Rectal smooth muscle tissue (tissue), 1 donor: ENCODE results near the gene IDH1.
A peak's percentile ranks its signal among the peaks of the same experiment; 100 is the strongest.

ENCODE experiments used
- H3K27ac ChIP-seq: one replicate; pipeline ENCODE4 v1.7.0; 2013; ENCODE audit warnings: low read depth, low read length, inconsistent platforms
- H3K27me3 ChIP-seq: one replicate; pipeline ENCODE4 v1.7.0; 2013; ENCODE audit warnings: low read length; ENCODE audit not compliant: control insufficient read depth, insufficient read depth
- H3K36me3 ChIP-seq: one replicate; pipeline ENCODE4 v1.7.0; 2013; ENCODE audit warnings: low read length; ENCODE audit not compliant: control insufficient read depth, insufficient read depth
- H3K4me1 ChIP-seq: one replicate; pipeline ENCODE4 v1.7.0; 2013; ENCODE audit warnings: low read length; ENCODE audit not compliant: control insufficient read depth, insufficient read depth
- H3K4me3 ChIP-seq: one replicate; pipeline ENCODE4 v1.7.0; 2013; ENCODE audit warnings: low read length
- H3K9ac ChIP-seq: one replicate; pipeline ENCODE4 v1.7.0; 2013; ENCODE audit warnings: low read length

Gene IDH1

DNA sequence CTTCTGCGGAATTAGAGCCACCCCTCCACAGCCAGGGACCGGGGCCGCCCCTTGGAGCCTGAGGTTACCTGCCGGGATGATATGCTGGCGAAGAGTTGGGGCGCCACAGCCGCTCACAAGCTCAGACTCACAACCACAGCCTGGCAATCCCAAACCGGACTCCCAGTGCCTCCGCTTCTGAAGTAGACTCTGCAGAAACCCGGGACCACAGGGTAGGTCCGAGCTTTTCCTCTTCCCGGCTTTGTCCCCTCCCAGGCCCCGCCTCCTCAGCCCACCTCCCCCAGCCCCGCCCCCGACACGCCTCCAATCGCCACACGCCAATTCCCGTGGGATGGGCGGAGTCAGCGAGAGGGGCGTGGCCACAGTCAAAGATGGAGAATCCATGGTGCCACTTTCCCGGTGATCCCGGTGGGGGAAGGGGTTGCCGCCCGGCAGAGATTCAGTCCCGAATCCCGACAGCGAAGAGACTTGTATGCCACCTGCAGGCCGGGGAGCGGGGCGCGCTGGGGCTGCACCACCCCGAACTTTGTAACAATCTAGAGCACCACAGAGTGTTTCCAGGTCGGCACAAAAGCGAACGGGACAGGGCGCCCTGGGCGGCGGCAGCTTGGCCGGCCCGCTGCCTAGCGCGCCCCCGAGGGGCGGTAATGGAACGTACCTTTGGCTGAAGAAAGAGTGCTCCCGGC, at the start of gene IDH1:
TSS of gene IDH1 (minus strand) at position 201 of the 686 bp plus-strand sequence. CDS start 3,520 bp downstream, outside the sequence.
- Histone ChIP-seq H3K9ac (no peak within 1 kb of the TSS), H3K36me3 (peaks cover 2% of the 10 kb centered on the region), H3K27ac (peak within 1 kb of the TSS; percentile 70), H3K27me3 (no peaks in the 10 kb centered on the region), H3K4me3 (peak within 1 kb of the TSS; percentile 73), H3K4me1 (no peaks in the 10 kb centered on the region)

DNA sequence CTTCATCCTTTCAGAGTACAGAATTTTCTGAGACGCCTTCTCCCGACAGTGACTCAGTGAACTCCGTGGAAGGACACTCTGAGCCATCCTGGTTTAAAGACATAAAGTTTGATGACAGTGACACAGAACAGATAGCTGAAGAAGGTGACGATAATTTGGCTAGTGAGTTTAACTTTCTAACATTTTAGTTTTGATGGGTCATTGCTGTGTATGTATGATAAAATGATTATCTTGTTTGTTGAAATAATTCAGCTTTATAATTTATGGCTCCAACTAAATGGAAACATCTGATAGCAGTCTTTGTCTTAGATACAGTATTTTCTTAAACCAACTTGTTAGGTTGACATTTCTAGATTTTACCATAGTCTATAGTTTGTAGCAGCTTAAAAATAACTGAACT, 49.3 kb upstream of the IDH1 start:
- no peak overlapping the region for H3K9ac ChIP-seq
- H3K4me1 ChIP-seq: no peaks in the 10 kb centered on the region
- H3K36me3 ChIP-seq: peaks cover 17% of the 10 kb centered on the region
- H3K27me3 ChIP-seq: no peaks in the 10 kb centered on the region
- H3K27ac ChIP-seq: no peak overlapping the region
- no peak overlapping the region for H3K4me3 ChIP-seq

- Histone ChIP-seq H3K9ac (no peak overlapping the region), H3K27me3 (no peaks in the 10 kb centered on the region), H3K4me1 (no peaks in the 10 kb centered on the region), H3K27ac (no peak overlapping the region), H3K4me3 (no peak overlapping the region), H3K36me3 (peaks cover 20% of the 10 kb centered on the region)
Measured at GRCh38 chr2:208300847-208301618, 46.2 kb upstream of the IDH1 start.

DNA sequence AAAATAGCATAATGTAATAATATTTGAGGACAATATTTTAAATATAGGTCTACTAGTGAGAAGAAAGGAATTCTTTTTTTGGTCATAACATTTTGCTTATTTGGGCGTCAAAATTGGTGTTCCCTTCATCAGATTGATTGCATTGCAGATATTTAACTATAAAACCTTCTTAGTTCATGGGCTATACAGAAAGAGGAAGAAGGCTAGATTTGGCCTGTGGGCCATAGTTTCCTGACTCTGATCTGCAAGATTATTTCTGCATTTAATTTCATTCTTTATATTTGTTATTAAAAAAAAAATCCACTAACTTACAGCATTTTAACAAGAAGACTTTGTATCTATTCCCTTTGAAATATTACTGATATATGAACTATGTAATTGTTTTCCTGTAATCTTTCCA, 43.1 kb upstream of the IDH1 start:
- Histone ChIP-seq H3K27me3 (no peaks in the 10 kb centered on the region), H3K27ac (no peak overlapping the region), H3K4me3 (no peak overlapping the region), H3K4me1 (no peaks in the 10 kb centered on the region), H3K36me3 (peaks cover 11% of the 10 kb centered on the region), H3K9ac (no peak overlapping the region)

GRCh38 chr2:208296610-208297009, 41.7 kb upstream of the IDH1 start:
- no peak overlapping the region for H3K4me3 ChIP-seq
- H3K9ac ChIP-seq: no peak overlapping the region
- no peaks in the 10 kb centered on the region for H3K4me1 ChIP-seq
- no peak overlapping the region for H3K27ac ChIP-seq
- H3K36me3 ChIP-seq: peaks cover 7% of the 10 kb centered on the region
- no peaks in the 10 kb centered on the region for H3K27me3 ChIP-seq

GRCh38 chr2:208295834-208296233, 41.0 kb upstream of the IDH1 start:
- Histone ChIP-seq H3K27me3 (no peaks in the 10 kb centered on the region), H3K4me1 (no peaks in the 10 kb centered on the region), H3K36me3 (peaks cover 4% of the 10 kb centered on the region), H3K4me3 (no peak overlapping the region), H3K9ac (no peak overlapping the region), H3K27ac (no peak overlapping the region)

- no peak overlapping the region for H3K9ac ChIP-seq
- peaks cover 15% of the 10 kb centered on the region for H3K36me3 ChIP-seq
- H3K4me1 ChIP-seq: no peaks in the 10 kb centered on the region
- H3K27ac ChIP-seq: no peak overlapping the region
- H3K4me3 ChIP-seq: no peak overlapping the region
- no peaks in the 10 kb centered on the region for H3K27me3 ChIP-seq
Measured at GRCh38 chr2:208294482-208295024, 39.7 kb upstream of the IDH1 start.

DNA sequence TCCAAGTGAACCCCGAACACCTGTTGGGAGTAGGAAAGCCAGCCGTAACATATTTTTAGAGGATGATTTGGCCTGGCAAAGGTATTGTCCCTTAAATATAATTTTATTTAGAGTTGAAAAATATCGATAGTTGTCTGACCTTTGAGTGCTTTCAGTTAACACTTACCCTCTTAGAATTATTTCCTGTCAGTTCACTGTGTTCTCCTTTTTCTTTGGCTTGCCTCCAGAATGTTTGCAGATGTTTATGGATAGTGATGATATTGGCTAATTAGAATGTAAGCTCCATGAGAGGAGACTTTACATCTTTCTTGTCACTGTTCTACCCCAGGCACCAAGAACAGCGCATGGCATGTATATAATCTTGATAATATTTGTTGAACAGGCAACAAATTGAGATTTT, 31.0 kb upstream of the IDH1 start:
- Histone ChIP-seq H3K27me3 (no peaks in the 10 kb centered on the region), H3K36me3 (peaks cover 18% of the 10 kb centered on the region), H3K4me3 (no peak overlapping the region), H3K4me1 (no peaks in the 10 kb centered on the region), H3K27ac (no peak overlapping the region), H3K9ac (no peak overlapping the region)

DNA sequence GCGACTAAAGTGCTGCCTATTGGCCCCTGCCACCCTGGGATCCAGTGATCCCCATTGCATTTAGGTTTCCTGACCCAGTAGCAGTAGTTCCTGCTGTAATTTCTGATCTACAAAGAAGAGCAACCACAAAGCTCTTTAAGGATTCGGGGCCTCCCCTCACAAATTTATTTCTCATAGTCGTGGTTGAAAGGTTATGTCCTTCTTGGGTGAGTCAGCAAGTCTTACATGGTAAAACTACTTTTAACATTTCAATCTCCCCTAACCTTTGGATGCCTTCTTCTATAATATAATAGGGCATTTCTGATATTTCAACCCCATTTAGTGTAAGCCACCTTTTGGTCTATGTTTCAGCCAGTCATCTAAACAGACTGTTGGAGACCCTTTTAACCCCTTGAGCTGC, 26.1 kb upstream of the IDH1 start:
- Histone ChIP-seq H3K27me3 (no peaks in the 10 kb centered on the region), H3K4me3 (no peak overlapping the region), H3K27ac (no peak overlapping the region), H3K9ac (no peak overlapping the region), H3K4me1 (no peaks in the 10 kb centered on the region), H3K36me3 (peaks cover 21% of the 10 kb centered on the region)

DNA sequence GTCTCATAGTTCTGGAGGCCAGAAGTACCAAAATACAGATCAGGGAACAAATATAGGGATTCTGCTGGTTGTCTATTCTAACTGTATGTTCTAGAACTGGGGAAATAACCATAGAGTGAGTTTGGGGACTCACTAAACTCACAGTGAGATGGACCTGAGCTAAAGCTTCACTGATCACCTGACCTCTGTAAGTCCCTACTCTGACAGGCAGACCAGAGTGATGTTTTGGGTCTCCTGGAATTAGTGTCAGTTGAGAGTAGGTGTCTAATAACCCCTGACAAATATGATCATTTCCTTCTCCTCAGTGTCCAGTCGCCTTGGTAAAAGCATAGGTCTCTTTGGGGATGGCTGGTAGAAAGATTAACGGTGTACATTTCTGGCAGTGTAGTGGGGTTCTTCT, 25.4 kb upstream of the IDH1 start:
- Histone ChIP-seq H3K27me3 (no peaks in the 10 kb centered on the region), H3K36me3 (peaks cover 22% of the 10 kb centered on the region), H3K4me1 (no peaks in the 10 kb centered on the region), H3K27ac (no peak overlapping the region), H3K4me3 (no peak overlapping the region), H3K9ac (no peak overlapping the region)

DNA sequence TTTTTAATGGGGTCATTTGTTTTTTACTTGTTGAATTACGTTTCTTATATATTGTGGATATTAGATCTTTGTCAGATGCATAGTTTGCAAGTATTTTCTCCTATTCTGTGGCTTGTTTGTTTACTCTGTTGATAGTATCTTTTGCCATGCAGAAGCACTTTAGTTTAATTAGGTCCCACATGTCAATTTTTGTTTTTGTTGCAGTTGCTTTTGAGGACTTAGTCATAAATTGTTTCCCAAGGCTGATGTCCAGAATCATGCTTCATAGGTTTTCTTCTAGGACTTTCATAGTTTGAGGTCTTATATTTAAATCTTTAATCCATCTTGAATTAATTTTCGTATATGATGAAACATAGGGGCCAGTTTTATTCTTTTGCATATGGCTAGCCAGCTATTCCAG, 24.4 kb upstream of the IDH1 start:
- H3K27me3 ChIP-seq: no peaks in the 10 kb centered on the region
- H3K36me3 ChIP-seq: peaks cover 25% of the 10 kb centered on the region
- H3K4me3 ChIP-seq: no peak overlapping the region
- H3K9ac ChIP-seq: no peak overlapping the region
- H3K27ac ChIP-seq: no peak overlapping the region
- no peaks in the 10 kb centered on the region for H3K4me1 ChIP-seq

- no peak overlapping the region for H3K4me3 ChIP-seq
- no peak overlapping the region for H3K27ac ChIP-seq
- no peaks in the 10 kb centered on the region for H3K27me3 ChIP-seq
- H3K9ac ChIP-seq: no peak overlapping the region
- peaks cover 30% of the 10 kb centered on the region for H3K36me3 ChIP-seq
- H3K4me1 ChIP-seq: no peaks in the 10 kb centered on the region
Measured at GRCh38 chr2:208278549-208278948, 23.7 kb upstream of the IDH1 start.
